Liver (tissue), 9 donors: ENCODE data around the gene TRIP12. TPM values are rescaled to one million over a fixed set of nuclear protein-coding genes. Genes with fewer than 3 reads are reported as not detected.

Experiments used
- DNase-seq: peaks from one replicate; pipeline ENCODE4 v3.0.0-alpha.2; 2017; ENCODE audit warnings: low spot score
- H3K27ac ChIP-seq, 2 donors: one replicate each; pipeline ENCODE4 v1.7.0; 2013; ENCODE audit warnings: inconsistent platforms in 2 of 2, low read length in 2 of 2, control low read depth in 1 of 2, low read depth in 1 of 2, mild to moderate bottlenecking in 1 of 2
- H3K27me3 ChIP-seq, 4 donors: one replicate each; pipeline versions ENCODE4 v1.6.1 to v1.7.0; 2013; ENCODE audit warnings: low read length in 3 of 4, inconsistent platforms in 1 of 4, mild to moderate bottlenecking in 1 of 4, moderate library complexity in 1 of 4; ENCODE audit not compliant: control insufficient read depth in 4 of 4, insufficient read depth in 4 of 4
- H3K36me3 ChIP-seq, 4 donors: one replicate each; pipeline versions ENCODE4 v1.6.1 to v1.7.0; 2013; ENCODE audit warnings: low read length in 3 of 4, mild to moderate bottlenecking in 3 of 4, low read depth in 1 of 4, moderate library complexity in 1 of 4; ENCODE audit not compliant: control insufficient read depth in 4 of 4, insufficient read depth in 3 of 4
- H3K4me1 ChIP-seq, 4 donors: one replicate each; pipeline versions ENCODE4 v1.6.1 to v1.7.0; 2013; ENCODE audit warnings: low read length in 3 of 4, mild to moderate bottlenecking in 3 of 4, moderate library complexity in 1 of 4; ENCODE audit not compliant: control insufficient read depth in 4 of 4, insufficient read depth in 4 of 4
- H3K4me3 ChIP-seq, 3 donors: one replicate each; pipeline versions ENCODE4 v1.6.1 to v1.7.0; 2013; ENCODE audit warnings: low read length in 3 of 3, control low read depth in 1 of 3, low read depth in 1 of 3, mild to moderate bottlenecking in 1 of 3
- H3K9ac ChIP-seq, 2 donors: one replicate each; pipeline ENCODE4 v1.7.0; 2013; ENCODE audit warnings: low read length in 2 of 2, mild to moderate bottlenecking in 2 of 2, moderate library complexity in 2 of 2, control low read depth in 1 of 2, low read depth in 1 of 2
- H3K9me3 ChIP-seq, 4 donors: one replicate each; pipeline versions ENCODE4 v1.6.1 to v1.7.0; 2013; ENCODE audit warnings: low read length in 3 of 4; ENCODE audit not compliant: control insufficient read depth in 4 of 4
- CTCF ChIP-seq: fragments of 150-350 bp; IDR thresholded peaks from 2 replicates; pipeline ENCODE4 v1.5.1; 2017; ENCODE audit warnings: improper control_type of control experiment, low read depth, low read length; ENCODE audit not compliant: missing input control
- EGR1 ChIP-seq, 2 donors: IDR thresholded peaks; 2 replicates each; pipeline ENCODE4 v1.6.1; 2016 to 2018; ENCODE audit warnings: antibody characterized with exemption in 2 of 2, low read depth in 2 of 2
- FOXA1 ChIP-seq: IDR thresholded peaks from 2 replicates; pipeline ENCODE4 v1.6.1; 2016; ENCODE audit warnings: antibody characterized with exemption
- HNF4A ChIP-seq, 2 donors: conservative IDR thresholded peaks; 2 replicates each; pipeline ENCODE4 v1.6.1; 2016; ENCODE audit warnings: antibody characterized with exemption in 2 of 2, mild to moderate bottlenecking in 2 of 2
- HNF4G ChIP-seq: IDR thresholded peaks from 2 replicates; pipeline ENCODE4 v1.6.1; 2016; ENCODE audit warnings: antibody characterized with exemption
- JUND ChIP-seq, 2 donors: IDR thresholded peaks; 2 replicates each; pipeline ENCODE4 v1.6.1; 2016; ENCODE audit warnings: antibody characterized with exemption in 2 of 2
- MAX ChIP-seq: IDR thresholded peaks from 2 replicates; pipeline ENCODE4 v1.6.1; 2016; ENCODE audit warnings: antibody characterized with exemption
- NR2F2 ChIP-seq: IDR thresholded peaks from 2 replicates; pipeline ENCODE4 v1.6.1; 2016; ENCODE audit warnings: antibody characterized with exemption
- RAD21 ChIP-seq, 2 donors: IDR thresholded peaks; 2 replicates each; pipeline ENCODE4 v1.6.1; 2016; ENCODE audit warnings: antibody characterized with exemption in 2 of 2, mild to moderate bottlenecking in 2 of 2
- REST ChIP-seq: IDR thresholded peaks from 2 replicates; pipeline ENCODE4 v1.6.1; 2016; ENCODE audit warnings: antibody characterized with exemption, mild to moderate bottlenecking
- RXRA ChIP-seq, 2 donors: IDR thresholded peaks; 2 replicates each; pipeline ENCODE4 v1.6.1; 2017 to 2018; ENCODE audit warnings: antibody characterized with exemption in 2 of 2, mild to moderate bottlenecking in 1 of 2
- SP1 ChIP-seq: IDR thresholded peaks from 2 replicates; pipeline ENCODE4 v1.6.1; 2018; ENCODE audit warnings: antibody characterized with exemption, mild to moderate bottlenecking
- YY1 ChIP-seq: IDR thresholded peaks from 2 replicates; pipeline ENCODE4 v1.6.1; 2016; ENCODE audit warnings: antibody characterized with exemption, mild to moderate bottlenecking
- WGBS: extraction: QIAGEN DNeasy Blood & Tissue Kit; methylation state at CpG from one replicate; pipeline ENCODE4 v1.1.7; 2013; 5-methylcytosine and 5-hydroxymethylcytosine counted together
- polyA plus RNA-seq, 2 donors: library from polyadenylated mRNA; stranded (reverse) in 1 of 2; unstranded in 1 of 2; fragments of 200-250 nt in 1 of 2; fragments of >200 nt in 1 of 2; fragmentation: Nextera tagmentation in 1 of 2; extraction: Ambion mirVana in 1 of 2; gene quantifications; one replicate each; pipeline versions ENCODE4 v1.2.1 to v1.2.3, GENCODE V29; 2013 to 2015
- total RNA-seq, 2 donors: library from RNA; depleted of rRNA; stranded (reverse); fragments of >200 nt; gene quantifications; one replicate each; pipeline ENCODE4 v1.2.3, GENCODE V29; 2014
- donor health status: healthy.
- donor health status: healthy.
- donor health status: healthy.
- donor health status: healthy.
- donor health status: healthy.

Gene TRIP12
- total and polyA plus RNA-seq, 4 donors = 13.9 to 128 (median 67.4) TPM

- DNase-seq = no peak
- Histone ChIP-seq H3K9ac (no peak overlapping the region), H3K9me3 (no peaks in the 10 kb centered on the region), H3K4me3 (no peak overlapping the region), H3K27ac (no peak overlapping the region), H3K27me3 (no peaks in the 10 kb centered on the region), H3K36me3 (peaks cover 1 to 38% (median 31%) of the 10 kb centered on the region in 4 donors), H3K4me1 (peaks cover 3 to 28% (median 22%) of the 10 kb centered on the region in 4 donors)
- WGBS = 65% methylated on average over 5 of the region's 5 CpGs
- TF ChIP-seq FOXA1 (no peak), HNF4G (no peak), JUND (IDR thresholded peaks at IDR 0.05) (no peak), EGR1 (IDR thresholded peaks at IDR 0.05; ENCODE audit: low read depth in 2 of 2) (no peak), HNF4A (conservative IDR thresholded peaks at IDR 0.05) (no peak), SP1 (no peak), MAX (no peak), NR2F2 (no peak), CTCF (no peak), RXRA (IDR thresholded peaks at IDR 0.05) (no peak), REST (no peak), YY1 (no peak)
Observed at GRCh38 chr2:229802785-229803184, 119.0 kb downstream of the TRIP12 start.

- TF ChIP-seq YY1 (peak; percentile 49), MAX (no peak), RAD21 (IDR thresholded peaks at IDR 0.05) (peak; percentile 80 to 83), RXRA (IDR thresholded peaks at IDR 0.05) (no peak), REST (no peak), SP1 (no peak), CTCF (peak; percentile 70), HNF4A (conservative IDR thresholded peaks at IDR 0.05) (peak in 1 of 2 donors; percentile 6)
- Histone ChIP-seq H3K9ac (no peak overlapping the region), H3K36me3 (peaks cover 1 to 36% (median 30%) of the 10 kb centered on the region in 4 donors), H3K9me3 (no peaks in the 10 kb centered on the region), H3K4me1 (peaks cover 1 to 28% (median 23%) of the 10 kb centered on the region in 4 donors), H3K27ac (no peak overlapping the region), H3K27me3 (no peaks in the 10 kb centered on the region), H3K4me3 (no peak overlapping the region)
- DNase-seq = peak; percentile 63
Observed at GRCh38 chr2:229800997-229801754, 120.6 kb downstream of the TRIP12 start.
